PC-3 (cell line): Measurements from ENCODE around the gene ABCC8. TPM values are rescaled to one million over a fixed set of nuclear protein-coding genes. Genes with fewer than 3 reads are reported as not detected.

Experiments
- ATAC-seq: fragments of 200-7000 bp; cut with Tn5 transposase; 2 replicates; pipeline ENCODE4 v1.9.1; 2020; ENCODE audit warnings: mild to moderate bottlenecking, moderate library complexity
- BruUV-seq: library from RNA; stranded (reverse); fragments of 400-500 nt; replicated peaks from 2 replicates; lab custom pipeline; 2021; lab: Mats Ljungman, UMichigan
- CTCF ChIA-PET: fragments of 300-600 bp; sonication (Branson Sonifier 250); formaldehyde crosslinking; loops from one replicate; lab custom pipeline; 2022; ENCODE audit warnings: antibody characterized with exemption; lab: Charles Lee
- POLR2A ChIA-PET: fragments of 300-600 bp; sonication (Branson Sonifier 250); formaldehyde crosslinking; loops from one replicate; lab custom pipeline; 2022; ENCODE audit warnings: antibody characterized with exemption; ENCODE audit not compliant: unreplicated experiment; lab: Charles Lee
- DNase-seq: peaks from one replicate; pipeline ENCODE4 v3.0.0-alpha.2; 2015
- H2AFZ ChIP-seq: fragments of 300-600 bp; sonication (generic); 2 replicates; pipeline ENCODE4 v1.6.0; 2016; ENCODE audit warnings: antibody characterized with exemption, low read length
- H3F3A ChIP-seq: fragments of 300-600 bp; sonication (generic); one replicate; pipeline ENCODE4 v1.6.0; 2017; ENCODE audit warnings: antibody characterized with exemption, low read length, control low read depth, mild to moderate bottlenecking; ENCODE audit not compliant: unreplicated experiment
- H3K27ac ChIP-seq: fragments of 300-600 bp; sonication (generic); 2 replicates; pipeline ENCODE4 v1.5.1; 2016; ENCODE audit warnings: mild to moderate bottlenecking, low read length
- H3K27me3 ChIP-seq: fragments of 300-600 bp; sonication (generic); 2 replicates; pipeline ENCODE4 v1.6.1; 2016; ENCODE audit warnings: low read length, mixed read lengths
- H3K36me3 ChIP-seq: fragments of 300-600 bp; sonication (generic); 2 replicates; pipeline ENCODE4 v1.6.1; 2016; ENCODE audit warnings: low read depth, mixed run types, low read length, mixed read lengths
- H3K4me1 ChIP-seq: fragments of 300-600 bp; sonication (generic); 2 replicates; pipeline ENCODE4 v1.5.1; 2016; ENCODE audit warnings: low read length; ENCODE audit not compliant: insufficient read depth
- H3K4me2 ChIP-seq: fragments of 300-600 bp; sonication (generic); 2 replicates; pipeline ENCODE4 v1.6.0; 2016; ENCODE audit warnings: low read length
- H3K4me3 ChIP-seq: fragments of 300-600 bp; sonication (generic); 2 replicates; pipeline ENCODE4 v1.5.1; 2016; ENCODE audit warnings: mild to moderate bottlenecking, low read length, mixed read lengths
- H3K79me2 ChIP-seq: fragments of 300-600 bp; sonication (generic); 2 replicates; pipeline ENCODE4 v1.6.1; 2017; ENCODE audit warnings: low read length, mixed read lengths
- H3K9ac ChIP-seq: fragments of 300-600 bp; sonication (generic); 2 replicates; pipeline ENCODE4 v1.6.0; 2016; ENCODE audit warnings: mild to moderate bottlenecking, low read length
- H3K9me2 ChIP-seq: fragments of 300-600 bp; sonication (generic); replicated peaks from 2 replicates; pipeline ENCODE4 v1.6.1; 2016; ENCODE audit warnings: mixed run types, low read length, mixed read lengths
- H3K9me3 ChIP-seq: fragments of 300-600 bp; sonication (generic); 2 replicates; pipeline ENCODE4 v1.6.1; 2016; ENCODE audit warnings: low read length, mixed read lengths
- H4K20me1 ChIP-seq: fragments of 300-600 bp; sonication (generic); 2 replicates; pipeline ENCODE4 v1.6.1; 2016; ENCODE audit warnings: low read length, mixed read lengths
- EZH2 ChIP-seq: fragments of 300-600 bp; sonication (generic); IDR thresholded peaks from one replicate; pipeline ENCODE4 v1.6.1; 2017; ENCODE audit warnings: antibody characterized with exemption, mild to moderate bottlenecking, low read length; ENCODE audit not compliant: unreplicated experiment
- EZH2phosphoT487 ChIP-seq: fragments of 300-600 bp; sonication (generic); IDR thresholded peaks from 2 replicates; pipeline ENCODE4 v1.6.1; 2018; ENCODE audit warnings: mild to moderate bottlenecking, antibody characterized with exemption, low read length, borderline replicate concordance
- intact Hi-C: fragments of 100-400 bp; cut with micrococcal nuclease; formaldehyde crosslinking; loops from 2 replicates; pipeline ENCODE4 v1.9.0; 2023
- total RNA-seq: library from RNA; depleted of rRNA; stranded (reverse); fragments of >200 nt; gene quantifications from 2 replicates; pipeline ENCODE4 v1.2.3, GENCODE V29; 2014
- TF ChIP-seq, protein P1 (sequence below): fragments of 300-600 bp; sonication (generic); conservative IDR thresholded peaks from 2 replicates; pipeline ENCODE4 v1.5.1; 2017; ENCODE audit warnings: antibody characterized with exemption, low read depth, mild to moderate bottlenecking, low read length

Gene ABCC8
- total RNA-seq, 1 experiment from 2014 or later = not detected

DNA sequence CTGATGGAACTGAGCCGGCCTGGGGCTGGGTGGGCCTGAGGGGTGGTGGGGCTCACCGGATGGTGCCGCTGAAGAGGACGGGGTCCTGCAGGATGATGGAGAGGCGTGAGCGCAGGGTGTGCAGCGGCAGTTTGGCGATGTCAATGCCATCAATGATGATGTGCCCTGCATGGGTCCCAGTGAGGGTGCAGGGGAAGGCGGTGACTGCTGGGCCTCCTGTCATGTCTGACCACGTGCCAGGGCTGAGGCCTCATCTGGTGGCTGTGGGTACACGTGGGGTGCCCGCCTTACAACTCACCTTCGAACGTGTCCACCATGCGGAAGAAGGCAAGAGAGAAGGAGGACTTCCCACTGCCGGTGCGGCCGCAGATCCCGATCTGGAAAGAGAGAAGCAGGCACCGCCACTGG lies 81.1 kb downstream of the ABCC8 start:
- H3K9me3 ChIP-seq = no peaks in the 10 kb centered on the region
- no peak overlapping the region for H3K4me2 ChIP-seq
- TF ChIP-seq, protein P1, sequence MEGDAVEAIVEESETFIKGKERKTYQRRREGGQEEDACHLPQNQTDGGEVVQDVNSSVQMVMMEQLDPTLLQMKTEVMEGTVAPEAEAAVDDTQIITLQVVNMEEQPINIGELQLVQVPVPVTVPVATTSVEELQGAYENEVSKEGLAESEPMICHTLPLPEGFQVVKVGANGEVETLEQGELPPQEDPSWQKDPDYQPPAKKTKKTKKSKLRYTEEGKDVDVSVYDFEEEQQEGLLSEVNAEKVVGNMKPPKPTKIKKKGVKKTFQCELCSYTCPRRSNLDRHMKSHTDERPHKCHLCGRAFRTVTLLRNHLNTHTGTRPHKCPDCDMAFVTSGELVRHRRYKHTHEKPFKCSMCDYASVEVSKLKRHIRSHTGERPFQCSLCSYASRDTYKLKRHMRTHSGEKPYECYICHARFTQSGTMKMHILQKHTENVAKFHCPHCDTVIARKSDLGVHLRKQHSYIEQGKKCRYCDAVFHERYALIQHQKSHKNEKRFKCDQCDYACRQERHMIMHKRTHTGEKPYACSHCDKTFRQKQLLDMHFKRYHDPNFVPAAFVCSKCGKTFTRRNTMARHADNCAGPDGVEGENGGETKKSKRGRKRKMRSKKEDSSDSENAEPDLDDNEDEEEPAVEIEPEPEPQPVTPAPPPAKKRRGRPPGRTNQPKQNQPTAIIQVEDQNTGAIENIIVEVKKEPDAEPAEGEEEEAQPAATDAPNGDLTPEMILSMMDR = no peak
- TF ChIP-seq EZH2 = no peak
- TF ChIP-seq EZH2phosphoT487 = no peak
- DNase-seq (no peak), ATAC-seq (no peak)
- no peaks in the 10 kb centered on the region for H3K9me2 ChIP-seq
- no peaks in the 10 kb centered on the region for H3K4me1 ChIP-seq
- no peaks in the 10 kb centered on the region for H3K79me2 ChIP-seq
- no peaks in the 10 kb centered on the region for H3F3A ChIP-seq
- H3K9ac ChIP-seq = no peak overlapping the region
- no peaks in the 10 kb centered on the region for H3K27me3 ChIP-seq
- no peaks in the 10 kb centered on the region for H4K20me1 ChIP-seq
- intact Hi-C loops = no loop called here
- no peaks in the 10 kb centered on the region for H3K36me3 ChIP-seq
- H2AFZ ChIP-seq = no peak overlapping the region
- no TSS peak for BruUV-seq
- H3K27ac ChIP-seq = no peak overlapping the region
- CTCF ChIA-PET = no interaction called here
- POLR2A ChIA-PET = no interaction called here
- no peak overlapping the region for H3K4me3 ChIP-seq

DNA sequence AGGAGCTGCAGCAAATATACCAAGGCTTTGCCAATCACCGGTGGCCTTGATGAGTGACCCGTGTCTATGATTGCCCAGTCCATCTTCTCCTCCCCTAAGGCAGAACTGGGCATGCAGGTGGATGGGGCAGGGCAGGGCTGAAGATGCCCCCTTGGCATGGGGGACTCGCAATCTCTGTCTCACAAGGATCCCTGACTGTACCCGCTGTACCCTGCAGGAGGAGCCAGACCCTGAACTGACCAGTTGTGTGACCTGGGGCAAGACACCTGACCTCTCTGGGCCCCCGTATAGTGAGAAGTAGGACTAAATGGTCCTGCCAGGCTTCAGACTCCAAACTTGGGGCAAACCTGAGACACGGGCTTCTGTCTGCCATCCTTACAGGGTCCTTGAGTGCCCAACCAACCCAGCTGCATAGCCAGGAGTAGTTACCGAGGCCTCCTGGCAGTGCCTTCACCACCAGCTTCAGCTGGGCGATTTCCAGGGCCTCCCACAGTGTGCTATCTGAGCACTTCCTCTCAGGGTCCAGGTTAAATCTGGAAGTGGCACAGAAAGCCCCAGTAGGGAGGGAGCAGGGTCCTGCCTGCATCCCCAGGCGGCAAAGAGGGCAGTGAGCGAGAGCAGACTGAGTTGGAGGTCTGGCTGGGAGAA lies 81.8 kb downstream of the ABCC8 start:
- no peaks in the 10 kb centered on the region for H4K20me1 ChIP-seq
- H3K9ac ChIP-seq = no peak overlapping the region
- H3K27ac ChIP-seq = no peak overlapping the region
- TF ChIP-seq, protein P1 = no peak
- TF ChIP-seq EZH2 = no peak
- TF ChIP-seq EZH2phosphoT487 = no peak
- H3K9me2 ChIP-seq = no peaks in the 10 kb centered on the region
- no peaks in the 10 kb centered on the region for H3K79me2 ChIP-seq
- ATAC-seq (no peak), DNase-seq (no peak)
- no peaks in the 10 kb centered on the region for H3K36me3 ChIP-seq
- no peaks in the 10 kb centered on the region for H3K9me3 ChIP-seq
- ChIA-PET CTCF (no interaction called here), POLR2A (no interaction called here)
- no peaks in the 10 kb centered on the region for H3F3A ChIP-seq
- intact Hi-C loops = no loop called here
- H3K4me2 ChIP-seq = no peak overlapping the region
- H2AFZ ChIP-seq = no peak overlapping the region
- no peak overlapping the region for H3K4me3 ChIP-seq
- no peaks in the 10 kb centered on the region for H3K27me3 ChIP-seq
- BruUV-seq = no TSS peak
- no peaks in the 10 kb centered on the region for H3K4me1 ChIP-seq

DNA sequence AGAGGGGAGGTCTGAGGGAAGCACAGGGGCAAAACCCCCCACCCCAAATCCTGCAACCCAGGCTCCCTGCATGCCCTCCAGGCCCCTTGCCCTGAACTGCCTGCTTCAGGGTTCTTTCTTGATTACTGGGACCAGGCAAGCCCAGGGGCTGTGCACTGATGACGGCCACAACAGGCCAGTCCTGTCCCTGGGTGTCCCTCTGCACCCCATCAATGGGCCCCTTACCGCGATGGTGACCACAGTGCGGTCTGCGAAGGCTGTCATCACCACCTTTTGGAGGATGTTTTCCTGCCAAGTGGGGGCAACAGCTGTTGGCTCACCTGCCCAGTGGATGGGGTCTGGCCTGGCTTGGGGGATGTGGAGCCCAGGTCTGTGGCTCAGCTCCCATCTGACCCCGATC lies 83.2 kb downstream of the ABCC8 start:
- H3K9me2 ChIP-seq = no peaks in the 10 kb centered on the region
- ATAC-seq (no peak), DNase-seq (no peak)
- H3K9ac ChIP-seq = no peak overlapping the region
- BruUV-seq = no TSS peak
- H3K4me1 ChIP-seq = peaks cover 2% of the 10 kb centered on the region; the same call in 1 of the 2 replicates
- no peaks in the 10 kb centered on the region for H3K79me2 ChIP-seq
- H2AFZ ChIP-seq = no peak overlapping the region
- TF ChIP-seq EZH2 = no peak
- TF ChIP-seq, protein P1 = no peak
- no peak for TF ChIP-seq EZH2phosphoT487
- H3K9me3 ChIP-seq = no peaks in the 10 kb centered on the region
- no peaks in the 10 kb centered on the region for H3K27me3 ChIP-seq
- no peak overlapping the region for H3K4me2 ChIP-seq
- H3K27ac ChIP-seq = no peak overlapping the region
- ChIA-PET POLR2A (interaction anchor here (0.6 kb wide), 1 partner anchor 10 kb away, joined by 5 read pairs; no protein-coding TSS in a partner anchor), CTCF (no interaction called here)
- no peaks in the 10 kb centered on the region for H4K20me1 ChIP-seq
- intact Hi-C loops = no loop called here
- H3K36me3 ChIP-seq = no peaks in the 10 kb centered on the region
- H3F3A ChIP-seq = no peaks in the 10 kb centered on the region
- H3K4me3 ChIP-seq = no peak overlapping the region
